Measurements from ENCODE around the gene GNG14. TPM values are rescaled to one million over a fixed set of nuclear protein-coding genes. Genes with fewer than 3 reads are reported as not detected.

Gene GNG14
- not detected in 2 replicates for total RNA-seq

DNA sequence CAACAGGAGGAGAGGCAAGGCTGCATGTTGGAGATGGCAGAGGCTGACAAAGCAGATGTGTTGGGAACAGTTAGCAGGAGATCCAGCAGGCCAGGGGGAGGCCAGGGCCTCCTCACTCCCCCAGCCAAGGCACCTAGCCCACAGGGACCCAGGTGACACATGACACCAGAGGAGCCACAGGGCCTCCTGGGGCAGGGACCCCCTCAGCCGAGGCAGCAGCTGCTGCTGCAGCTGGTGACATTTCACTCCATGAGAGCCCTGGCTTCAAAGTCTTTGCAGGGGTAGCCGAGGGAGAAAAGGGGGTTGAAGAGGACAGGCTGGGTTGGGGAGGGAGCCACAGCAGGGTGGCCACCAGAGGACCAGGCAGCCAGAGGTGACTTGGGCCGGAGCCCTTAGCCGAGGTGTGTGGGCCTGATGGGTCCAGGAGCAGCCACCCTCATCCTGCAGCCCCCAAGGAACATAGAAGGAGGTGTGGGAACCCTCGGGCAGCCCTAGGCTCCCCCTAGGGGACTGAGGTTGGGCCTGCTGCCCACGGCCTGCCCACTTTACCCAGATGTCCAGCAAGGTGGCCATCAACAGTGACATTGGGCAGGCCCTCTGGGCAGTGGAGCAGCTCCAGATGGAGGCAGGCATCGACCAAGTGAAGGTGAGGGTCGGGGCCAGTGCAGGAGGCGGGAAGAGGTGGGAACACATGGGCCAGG lies at the start of gene GNG14:
GNG14 (plus strand) TSS at position 503 of the 701 bp plus-strand sequence; CDS start at position 554, 51 bp downstream.

DNA sequence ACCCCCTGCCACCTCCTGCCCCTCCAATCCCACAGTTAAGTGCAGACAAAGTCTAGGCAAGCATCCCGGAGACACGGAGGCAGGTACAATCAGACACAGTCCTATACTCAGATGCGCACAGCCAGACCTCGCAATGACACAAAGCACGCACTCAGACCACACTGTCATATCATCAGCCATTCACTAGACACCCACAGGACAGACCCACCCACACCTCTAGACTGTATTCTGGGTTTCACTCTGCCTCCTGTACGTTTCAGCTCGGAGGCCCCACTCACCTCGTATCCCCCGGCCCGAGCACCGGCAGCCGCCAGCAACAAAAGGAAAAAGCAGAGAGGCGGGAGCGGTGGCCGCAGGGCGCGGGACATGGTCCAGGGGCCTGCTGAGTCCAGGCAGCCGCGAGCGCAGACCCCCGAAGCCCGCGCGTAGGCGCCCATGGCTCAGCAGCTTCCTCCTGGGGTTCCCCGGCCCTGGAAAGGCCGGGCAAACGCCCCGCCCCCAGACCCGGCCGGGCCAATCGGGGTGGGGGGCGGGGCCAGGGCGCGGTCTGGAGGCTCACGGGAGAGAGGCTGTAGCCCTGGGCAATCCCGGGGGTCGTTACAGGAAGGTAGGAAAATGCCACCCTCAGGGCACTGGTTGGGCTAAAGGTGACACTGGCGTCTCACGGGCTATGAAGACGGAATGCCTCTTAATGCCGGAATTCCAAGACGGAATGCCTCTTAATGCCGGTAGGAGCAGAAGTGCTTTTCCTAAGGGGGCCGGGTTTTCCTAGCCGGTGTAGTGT lies 21.3 kb upstream of the GNG14 start, which contains the start of the genes MAN2B1 and WDR83:
MAN2B1 (minus strand) TSS at position 478 of the 784 bp plus-strand sequence; CDS start at position 437, 41 bp downstream.
WDR83 (plus strand) TSS at position 543 of the 784 bp plus-strand sequence. CDS start 2,984 bp downstream, outside the sequence.

DNA sequence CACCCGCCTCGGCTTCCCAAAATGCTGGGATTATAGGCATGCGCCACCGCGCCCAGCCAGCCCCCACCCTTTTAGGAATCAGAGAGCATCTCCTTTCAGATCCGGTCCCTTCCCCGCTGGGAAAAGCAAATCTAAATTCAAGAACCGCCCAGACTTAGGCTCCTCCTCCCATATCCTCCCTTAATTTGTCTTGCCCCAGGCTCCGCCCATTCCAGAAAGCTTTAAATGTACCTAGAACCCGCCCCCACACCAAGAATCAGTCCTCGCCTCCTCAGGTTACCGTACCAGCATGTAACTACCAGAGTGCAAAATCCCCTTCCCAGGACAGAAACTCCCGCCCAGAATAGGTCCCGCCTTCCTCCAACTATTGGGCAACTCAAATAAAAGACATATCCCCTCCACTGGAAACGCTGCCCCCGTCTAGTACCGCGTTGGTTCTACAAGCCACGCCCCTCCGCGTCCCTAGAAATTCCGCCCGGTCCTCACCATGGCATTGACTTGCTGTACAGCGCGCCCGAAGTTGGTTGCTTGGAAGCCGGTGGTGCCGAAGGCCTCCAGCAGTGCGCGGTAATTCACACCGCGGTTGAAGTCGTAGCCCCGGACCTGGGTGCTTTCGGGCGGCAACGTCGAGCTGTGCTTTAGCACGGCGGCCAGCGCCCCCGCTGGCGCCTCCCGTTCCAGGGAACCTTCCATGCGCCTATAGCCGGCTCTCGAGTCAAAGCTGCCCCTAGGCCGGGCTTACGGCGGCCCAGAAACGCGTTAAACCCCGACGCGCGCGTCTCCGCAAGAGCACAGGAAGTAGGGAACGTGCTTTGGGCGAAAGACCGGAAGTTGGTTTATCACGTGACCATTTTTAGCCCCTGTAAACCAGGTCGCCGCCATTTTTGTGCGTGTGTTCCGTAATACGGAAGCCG lies 6.5 kb upstream of the GNG14 start, which contains the start of gene DHPS:
DHPS (minus strand) TSS at position 807 of the 914 bp plus-strand sequence; CDS start at position 693, 114 bp downstream.

DNA sequence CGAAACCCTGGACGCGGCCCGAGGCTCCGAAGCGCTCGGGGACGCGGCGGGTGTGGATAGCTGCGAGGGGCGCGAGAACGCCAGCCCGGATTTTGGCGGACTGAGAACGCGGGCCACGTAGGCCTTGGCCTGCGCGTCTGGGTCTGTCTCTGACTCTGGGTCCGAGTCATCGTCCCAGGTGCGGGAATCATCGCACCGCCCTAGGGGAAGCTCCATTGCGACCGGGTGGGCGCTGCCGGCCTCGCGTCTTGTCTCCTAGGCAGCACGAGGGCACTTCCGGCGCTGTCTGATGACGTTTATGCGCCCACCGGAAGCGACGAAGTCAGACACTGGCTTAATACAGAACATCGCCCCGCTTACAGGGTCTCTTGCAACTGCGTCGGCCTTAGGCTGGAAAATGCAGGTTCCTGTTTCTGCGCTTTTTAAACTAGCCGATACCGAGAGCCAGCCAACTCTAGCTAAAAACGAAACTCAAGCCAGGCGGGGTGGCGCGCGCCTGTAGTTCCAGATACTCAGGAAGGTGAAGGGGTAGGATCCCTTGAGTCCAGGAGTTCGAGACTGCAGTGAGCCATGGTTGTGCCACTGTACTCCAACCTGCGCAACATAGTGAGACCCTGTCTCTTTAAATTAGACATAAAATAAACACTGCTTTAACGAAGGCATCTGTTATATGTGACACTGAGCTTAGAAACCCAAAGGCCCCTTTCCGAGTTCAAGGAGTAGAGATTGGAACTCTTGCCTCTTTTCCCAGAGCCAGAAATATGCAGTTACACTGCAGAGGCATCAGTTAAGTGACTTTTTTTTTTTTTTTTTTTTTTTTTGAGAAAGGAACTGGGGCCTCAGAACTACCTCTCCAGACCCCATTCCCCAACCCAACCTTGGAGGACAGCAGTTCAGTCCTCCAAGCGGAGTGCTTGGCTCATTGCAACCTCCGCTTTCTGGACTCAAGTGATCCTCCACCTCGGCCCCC lies 8.9 kb downstream of the GNG14 start, which contains the start of gene FBXW9:
FBXW9 (minus strand) TSS at position 266 of the 970 bp plus-strand sequence; CDS start at position 216, 50 bp downstream.

DNA sequence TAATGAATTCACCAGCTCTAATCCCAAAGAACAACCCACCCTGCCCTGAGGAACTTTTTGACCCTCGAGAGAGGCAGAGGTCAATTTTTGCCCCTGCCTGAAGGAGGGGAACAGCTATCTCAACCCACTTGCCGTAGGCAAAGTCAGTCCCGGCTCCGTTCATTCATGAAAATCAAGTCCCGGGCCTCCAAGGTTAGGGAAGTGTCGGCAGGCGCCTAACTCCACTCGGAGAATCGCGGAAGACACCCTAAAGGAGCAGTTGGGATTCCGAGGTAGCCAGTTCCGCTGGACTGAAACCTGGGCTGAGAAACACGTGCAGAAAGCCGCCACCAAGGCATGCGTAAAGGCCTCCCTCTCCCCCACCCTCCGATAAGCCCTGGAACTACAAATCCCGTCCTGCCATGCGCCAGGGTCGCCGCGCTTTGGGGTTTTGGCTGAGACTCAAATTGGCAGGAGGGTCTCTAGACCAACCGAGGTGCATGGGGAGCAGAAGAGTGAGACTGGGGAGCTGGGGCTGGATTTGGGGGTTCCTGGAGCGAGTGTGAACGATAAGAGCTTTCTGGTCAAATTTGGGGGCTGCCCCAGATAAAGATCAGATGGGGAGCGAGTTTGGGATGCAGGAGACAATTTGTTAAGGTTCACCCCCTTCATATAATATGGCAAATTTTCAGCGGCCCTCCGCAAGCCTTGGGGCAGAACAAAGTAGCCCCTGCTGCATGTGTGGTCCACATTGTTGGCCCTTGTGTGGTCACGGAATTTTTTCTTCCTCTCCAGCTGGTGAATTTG lies 36.0 kb downstream of the GNG14 start, which contains the start of gene TNPO2:
TNPO2 (minus strand) TSS at position 292 of the 786 bp plus-strand sequence. CDS start 2,955 bp downstream, outside the sequence.

DNA sequence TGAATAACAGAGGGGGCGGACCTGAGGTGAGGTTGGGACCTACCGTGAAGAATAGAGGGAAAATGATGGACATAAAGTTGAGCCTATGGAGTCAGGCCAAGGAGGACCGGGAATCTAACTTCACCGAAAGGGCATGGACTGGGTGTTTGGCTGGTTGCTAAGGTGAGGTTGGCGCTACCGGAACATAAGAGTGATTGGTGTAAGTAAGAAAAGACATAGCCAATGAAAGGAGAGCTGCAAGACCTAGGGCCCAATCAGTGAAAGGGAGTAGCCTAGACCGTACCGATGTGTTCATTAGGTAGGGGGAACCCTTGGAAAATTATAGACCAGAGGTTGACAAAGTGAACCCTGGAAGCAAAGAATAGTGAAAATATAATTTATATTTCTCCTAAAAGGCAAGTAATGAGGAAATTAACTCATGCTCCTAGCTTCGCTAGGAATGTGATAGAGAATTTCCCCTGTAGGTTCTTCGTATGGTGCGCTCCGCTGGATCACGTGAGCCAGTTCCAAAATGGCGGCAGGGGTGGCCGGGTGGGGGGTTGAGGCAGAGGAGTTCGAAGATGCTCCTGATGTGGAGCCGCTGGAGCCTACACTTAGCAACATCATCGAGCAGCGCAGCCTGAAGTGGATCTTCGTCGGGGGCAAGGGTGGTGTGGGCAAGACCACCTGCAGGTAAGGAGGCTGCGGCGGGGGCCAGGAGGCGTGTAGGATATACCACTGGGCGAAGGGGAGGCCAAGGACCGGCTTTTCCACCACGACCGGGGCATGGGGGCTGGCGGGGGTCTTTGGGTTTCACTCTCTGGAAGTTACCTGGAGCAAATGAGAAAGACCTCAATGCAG lies 49.4 kb downstream of the GNG14 start, which contains the start of gene GET3:
GET3 (plus strand) TSS at position 503 of the 840 bp plus-strand sequence; CDS start at position 512, 9 bp downstream.

Other genes starting within 250 kb of the GNG14 start
- 0.89 and 1.0 TPM in 2 replicates for gene ZNF443, start 247.0 kb upstream of the GNG14 start, total RNA-seq
- 1.2 and 1.8 TPM in 2 replicates for gene ZNF709, start 203.2 kb upstream of the GNG14 start, total RNA-seq
- gene ZNF564, start 136.5 kb upstream of the GNG14 start, total RNA-seq: 3.7 and 4.0 TPM in 2 replicates
- 5.6 and 5.7 TPM in 2 replicates for gene ZNF490, start 77.2 kb upstream of the GNG14 start, total RNA-seq
- gene ZNF791, start 77.1 kb upstream of the GNG14 start, total RNA-seq: 5.5 and 5.8 TPM in 2 replicates
- gene MAN2B1, start 21.3 kb upstream of the GNG14 start, total RNA-seq: 38.1 and 48.3 TPM in 2 replicates
- gene WDR83, start 21.2 kb upstream of the GNG14 start, total RNA-seq: 11.9 and 12.5 TPM in 2 replicates
- 86.8 and 95.9 TPM in 2 replicates for gene DHPS, start 6.1 kb upstream of the GNG14 start, total RNA-seq
- gene FBXW9, start 8.6 kb downstream of the GNG14 start, total RNA-seq: 15.1 and 16.1 TPM in 2 replicates
- 19.3 and 22.4 TPM in 2 replicates for gene TNPO2, start 35.9 kb downstream of the GNG14 start, total RNA-seq
- gene TRIR, start 46.7 kb downstream of the GNG14 start, total RNA-seq: 361 and 399 TPM in 2 replicates
- gene GET3, start 49.5 kb downstream of the GNG14 start, total RNA-seq: 122 and 149 TPM in 2 replicates
- not detected in 2 replicates for gene BEST2, start 63.8 kb downstream of the GNG14 start, total RNA-seq
- gene HOOK2, start 87.6 kb downstream of the GNG14 start, total RNA-seq: 7.0 and 10.9 TPM in 2 replicates
- 96.3 and 105 TPM in 2 replicates for gene JUNB, start 103.5 kb downstream of the GNG14 start, total RNA-seq
- gene PRDX2, start 113.8 kb downstream of the GNG14 start, total RNA-seq: 409 and 461 TPM in 2 replicates
- not detected in 2 replicates for gene THSD8, start 114.1 kb downstream of the GNG14 start, total RNA-seq
- gene RNASEH2A, start 118.6 kb downstream of the GNG14 start, total RNA-seq: 57.0 and 62.4 TPM in 2 replicates
- gene RTBDN, start 146.6 kb downstream of the GNG14 start, total RNA-seq: not detected in 2 replicates
- 0.17 and 0.89 TPM in 2 replicates for gene MAST1, start 150.5 kb downstream of the GNG14 start, total RNA-seq
- 21.3 and 28.6 TPM in 2 replicates for gene DNASE2, start 193.5 kb downstream of the GNG14 start, total RNA-seq
- 0.17 TPM in 1 of 2 replicates, not detected in the other for gene KLF1, start 199.2 kb downstream of the GNG14 start, total RNA-seq
- gene GCDH, start 203.2 kb downstream of the GNG14 start, total RNA-seq: 49.1 and 51.1 TPM in 2 replicates
- 0.74 and 0.84 TPM in 2 replicates for gene SYCE2, start 231.3 kb downstream of the GNG14 start, total RNA-seq
- 72.5 and 72.7 TPM in 2 replicates for gene FARSA, start 245.7 kb downstream of the GNG14 start, total RNA-seq

Data from bronchus fibroblast of lung (primary cell).